Measurements from ENCODE around the gene FOXB1. TPM values are rescaled to one million over a fixed set of nuclear protein-coding genes. Genes with fewer than 3 reads are reported as not detected.

The FOXB1 gene
- 0.11 and 0.39 TPM in 2 replicates for total RNA-seq

GRCh38 chr15:60004009-60004845 lies at the start of gene FOXB1:
FOXB1 (plus strand) TSS chr15:60004311; CDS start chr15:60004964, 653 bp downstream.

Data from placental epithelial cell (primary cell).